HL-60 (cell line): ENCODE data around the gene RILP.

ENCODE experiments used
- DNase-seq, 2 experiments: peaks; one replicate each; pipeline ENCODE4 v3.0.0-alpha.2; 2010 to 2020; ENCODE audit warnings: low read depth in 1 of 2, low spot score in 1 of 2
- H3K27ac ChIP-seq: fragments of 250-450 bp; sonication (Bioruptor Pico); replicated peaks from 2 replicates; pipeline ENCODE4 v1.5.1; 2020; ENCODE audit warnings: mild to moderate bottlenecking, moderate library complexity
- H3K27me3 ChIP-seq: fragments of 250-450 bp; sonication (Bioruptor Pico); 2 replicates; pipeline ENCODE4 v1.5.1; 2021; ENCODE audit warnings: mild to moderate bottlenecking, moderate library complexity; ENCODE audit not compliant: insufficient read depth, poor library complexity, severe bottlenecking
- H3K4me3 ChIP-seq: replicated peaks from 2 replicates; pipeline ENCODE4 v1.5.1; 2011; ENCODE audit warnings: mild to moderate bottlenecking, control low read depth, low read length; ENCODE audit not compliant: insufficient read depth
- CTCF ChIP-seq: IDR thresholded peaks from one replicate; pipeline ENCODE4 v1.5.1; 2011; ENCODE audit warnings: low read length, control low read depth, inconsistent platforms; ENCODE audit not compliant: insufficient read depth
- GABPA ChIP-seq: IDR thresholded peaks from 2 replicates; pipeline ENCODE4 v1.6.1; 2012; ENCODE audit warnings: low read depth
- POLR2AphosphoS5 ChIP-seq: IDR thresholded peaks from 2 replicates; pipeline ENCODE4 v1.6.1; 2012; ENCODE audit warnings: low read depth
- REST ChIP-seq: IDR thresholded peaks from 2 replicates; pipeline ENCODE4 v1.6.1; 2012; ENCODE audit warnings: low read depth; ENCODE audit not compliant: insufficient replicate concordance
- SPI1 ChIP-seq: IDR thresholded peaks from 2 replicates; pipeline ENCODE4 v1.6.1; 2012; ENCODE audit warnings: low read depth, mild to moderate bottlenecking, borderline replicate concordance

The RILP gene

GRCh38 chr17:1621273-1621954 lies 28.3 kb downstream of the RILP start:
- TF ChIP-seq GABPA (no peak), SPI1 (no peak), POLR2AphosphoS5 (no peak)
- no peaks in the 10 kb centered on the region for H3K27me3 ChIP-seq
- H3K27ac ChIP-seq = no peak overlapping the region
- no peak overlapping the region for H3K4me3 ChIP-seq
- no peak for DNase-seq

GRCh38 chr17:1620486-1620885 lies 29.2 kb downstream of the RILP start:
- TF ChIP-seq REST (no peak), GABPA (no peak), CTCF (no peak), POLR2AphosphoS5 (no peak), SPI1 (no peak)
- Histone ChIP-seq H3K27ac (no peak overlapping the region), H3K27me3 (no peaks in the 10 kb centered on the region), H3K4me3 (no peak overlapping the region)
- no peak for DNase-seq

- no peak for TF ChIP-seq POLR2AphosphoS5
- TF ChIP-seq CTCF = no peak
- TF ChIP-seq SPI1 = no peak
- no peak for TF ChIP-seq GABPA
- TF ChIP-seq REST = no peak
- Histone ChIP-seq H3K4me3 (no peak overlapping the region), H3K27ac (no peak overlapping the region), H3K27me3 (no peaks in the 10 kb centered on the region)
- peak in 1 of 2 experiments; percentile 18 for DNase-seq
These were observed 32.0 kb downstream of the RILP start for GRCh38 chr17:1617620-1618174.

- Histone ChIP-seq H3K27ac (no peak overlapping the region), H3K4me3 (no peak overlapping the region), H3K27me3 (no peaks in the 10 kb centered on the region)
- TF ChIP-seq GABPA (no peak), CTCF (no peak)
- DNase-seq = no peak
These were observed 33.6 kb downstream of the RILP start for GRCh38 chr17:1616101-1616500.
